Mesendoderm (in vitro differentiated cells): Measurements from ENCODE around the gene MAST4.

Experiments used
- DNase-seq: peaks from one replicate; pipeline ENCODE4 v3.0.0; 2013
- H2AK5ac ChIP-seq: 2 replicates; pipeline ENCODE4 v1.6.1; 2013; ENCODE audit warnings: low read length, inconsistent platforms
- H2BK120ac ChIP-seq: 2 replicates; pipeline ENCODE4 v1.6.1; 2013; ENCODE audit warnings: low read depth, mild to moderate bottlenecking, low read length, moderate library complexity, mixed read lengths
- H2BK15ac ChIP-seq: replicated peaks from 2 replicates; pipeline ENCODE4 v1.6.1; 2013; ENCODE audit warnings: low read depth, mild to moderate bottlenecking, moderate library complexity
- H2BK5ac ChIP-seq: 2 replicates; pipeline ENCODE4 v1.6.1; 2013; ENCODE audit warnings: low read length, inconsistent platforms
- H3K18ac ChIP-seq: 2 replicates; pipeline ENCODE4 v1.6.1; 2013; ENCODE audit warnings: mild to moderate bottlenecking, low read length, mixed read lengths
- H3K23ac ChIP-seq: one replicate; pipeline ENCODE4 v1.6.1; 2013; ENCODE audit warnings: low read length
- H3K27ac ChIP-seq: 2 replicates; pipeline ENCODE4 v1.5.1; 2013; ENCODE audit warnings: low read depth, mild to moderate bottlenecking, inconsistent platforms, low read length, moderate library complexity
- H3K27me3 ChIP-seq: 2 replicates; pipeline ENCODE4 v1.6.1; 2013; ENCODE audit warnings: low read length, control low read depth, mild to moderate bottlenecking, inconsistent platforms; ENCODE audit not compliant: insufficient read depth, poor library complexity
- H3K36me3 ChIP-seq: 2 replicates; pipeline ENCODE4 v1.6.1; 2013; ENCODE audit warnings: low read length, inconsistent platforms; ENCODE audit not compliant: control insufficient read depth, insufficient read depth
- H3K4ac ChIP-seq: one replicate; pipeline ENCODE4 v1.6.1; 2013; ENCODE audit warnings: low read depth, mild to moderate bottlenecking, low read length, moderate library complexity
- H3K4me1 ChIP-seq: 2 replicates; pipeline ENCODE4 v1.6.1; 2013; ENCODE audit warnings: low read depth, low read length, inconsistent platforms; ENCODE audit not compliant: control insufficient read depth
- H3K4me2 ChIP-seq: 2 replicates; pipeline ENCODE4 v1.6.1; 2013; ENCODE audit warnings: low read length
- H3K4me3 ChIP-seq: 2 replicates; pipeline ENCODE4 v1.5.1; 2013; ENCODE audit warnings: mild to moderate bottlenecking, low read length
- H3K56ac ChIP-seq: one replicate; pipeline ENCODE4 v1.6.1; 2013; ENCODE audit warnings: low read length
- H3K79me1 ChIP-seq: 2 replicates; pipeline ENCODE4 v1.6.1; 2013; ENCODE audit warnings: low read length, inconsistent platforms
- H3K79me2 ChIP-seq: 2 replicates; pipeline ENCODE4 v1.6.1; 2013; ENCODE audit warnings: mild to moderate bottlenecking, low read length; ENCODE audit not compliant: control insufficient read depth, insufficient read depth
- H3K9ac ChIP-seq: 2 replicates; pipeline ENCODE4 v1.6.1; 2013; ENCODE audit warnings: low read length, inconsistent platforms
- H4K5ac ChIP-seq: one replicate; pipeline ENCODE4 v1.6.1; 2013; ENCODE audit warnings: low read length
- H4K8ac ChIP-seq: one replicate; pipeline ENCODE4 v1.6.1; 2013; ENCODE audit warnings: low read depth, mild to moderate bottlenecking, control low read depth, low read length, moderate library complexity
- WGBS: extraction: QIAGEN DNeasy Blood & Tissue Kit; methylation state at CpG from one replicate; pipeline ENCODE4 v1.1.7; 2013; ENCODE audit warnings: low lambda C conversion rate, missing lambda C conversion rate; ENCODE audit not compliant: insufficient coverage; ENCODE audit errors: extremely low coverage; 5-methylcytosine and 5-hydroxymethylcytosine counted together

Gene MAST4

GRCh38 chr5:66616520-66617225 is 20.5 kb downstream of the MAST4 start:
- Histone ChIP-seq H2BK5ac (no peak overlapping the region), H2BK15ac (no peak overlapping the region), H3K18ac (peak overlapping the region; percentile 40), H4K8ac (no peak overlapping the region), H3K79me1 (no peaks in the 10 kb centered on the region), H4K5ac (no peak overlapping the region), H2AK5ac (no peak overlapping the region), H3K36me3 (no peaks in the 10 kb centered on the region), H3K23ac (no peak overlapping the region), H3K27ac (no peak overlapping the region), H3K27me3 (no peaks in the 10 kb centered on the region), H3K79me2 (no peaks in the 10 kb centered on the region), H3K9ac (no peak overlapping the region), H3K56ac (no peak overlapping the region), H3K4me3 (no peak overlapping the region), H3K4me1 (no peaks in the 10 kb centered on the region), H2BK120ac (no peak overlapping the region), H3K4me2 (no peak overlapping the region), H3K4ac (no peak overlapping the region)
- no peak for DNase-seq
- WGBS, result no CpG with 5 or more reads among the region's 3 CpGs

GRCh38 chr5:66617226-66617861 is 21.2 kb downstream of the MAST4 start:
- H3K4ac ChIP-seq, result no peak overlapping the region
- DNase-seq, result no peak
- H3K79me1 ChIP-seq, result no peaks in the 10 kb centered on the region
- H3K4me1 ChIP-seq, result no peaks in the 10 kb centered on the region
- no peak overlapping the region for H3K23ac ChIP-seq
- H3K4me2 ChIP-seq, result no peak overlapping the region
- H3K9ac ChIP-seq, result no peak overlapping the region
- H2BK120ac ChIP-seq, result no peak overlapping the region
- WGBS, result no CpG with 5 or more reads among the region's 6 CpGs
- no peak overlapping the region for H3K18ac ChIP-seq
- no peak overlapping the region for H4K8ac ChIP-seq
- H4K5ac ChIP-seq, result no peak overlapping the region
- no peak overlapping the region for H2BK5ac ChIP-seq
- no peaks in the 10 kb centered on the region for H3K27me3 ChIP-seq
- H3K27ac ChIP-seq, result no peak overlapping the region
- H3K36me3 ChIP-seq, result no peaks in the 10 kb centered on the region
- H3K4me3 ChIP-seq, result no peak overlapping the region
- no peak overlapping the region for H3K56ac ChIP-seq
- H2AK5ac ChIP-seq, result no peak overlapping the region
- no peak overlapping the region for H2BK15ac ChIP-seq
- no peaks in the 10 kb centered on the region for H3K79me2 ChIP-seq

GRCh38 chr5:66617991-66618768 is 22.0 kb downstream of the MAST4 start:
- Histone ChIP-seq H4K8ac (no peak overlapping the region), H2AK5ac (no peak overlapping the region), H3K9ac (no peak overlapping the region), H3K36me3 (no peaks in the 10 kb centered on the region), H3K4ac (no peak overlapping the region), H3K27me3 (no peaks in the 10 kb centered on the region), H3K4me1 (no peaks in the 10 kb centered on the region), H4K5ac (no peak overlapping the region), H3K27ac (no peak overlapping the region), H3K79me2 (no peaks in the 10 kb centered on the region), H2BK15ac (no peak overlapping the region), H3K56ac (no peak overlapping the region), H3K23ac (no peak overlapping the region), H3K18ac (no peak overlapping the region), H3K79me1 (no peaks in the 10 kb centered on the region), H3K4me3 (no peak overlapping the region), H2BK120ac (no peak overlapping the region), H3K4me2 (no peak overlapping the region), H2BK5ac (no peak overlapping the region)
- no CpG with 5 or more reads among the region's 13 CpGs for WGBS
- DNase-seq, result no peak

GRCh38 chr5:66620711-66621110 is 24.5 kb downstream of the MAST4 start:
- H3K18ac ChIP-seq, result no peak overlapping the region
- no peaks in the 10 kb centered on the region for H3K79me1 ChIP-seq
- H3K36me3 ChIP-seq, result no peaks in the 10 kb centered on the region
- WGBS, result no CpG with 5 or more reads among the region's 1 CpG
- no peak overlapping the region for H3K56ac ChIP-seq
- no peak overlapping the region for H3K4me2 ChIP-seq
- H2BK5ac ChIP-seq, result no peak overlapping the region
- DNase-seq, result no peak
- no peak overlapping the region for H3K23ac ChIP-seq
- H4K8ac ChIP-seq, result no peak overlapping the region
- no peaks in the 10 kb centered on the region for H3K79me2 ChIP-seq
- no peak overlapping the region for H3K27ac ChIP-seq
- no peak overlapping the region for H4K5ac ChIP-seq
- H2BK120ac ChIP-seq, result no peak overlapping the region
- H2BK15ac ChIP-seq, result no peak overlapping the region
- no peak overlapping the region for H2AK5ac ChIP-seq
- no peak overlapping the region for H3K9ac ChIP-seq
- H3K27me3 ChIP-seq, result no peaks in the 10 kb centered on the region
- H3K4me3 ChIP-seq, result no peak overlapping the region
- H3K4ac ChIP-seq, result no peak overlapping the region
- no peaks in the 10 kb centered on the region for H3K4me1 ChIP-seq

- Histone ChIP-seq H2BK120ac (no peak overlapping the region), H3K18ac (no peak overlapping the region), H3K4me3 (no peak overlapping the region), H4K5ac (no peak overlapping the region), H3K79me1 (no peaks in the 10 kb centered on the region), H3K4ac (no peak overlapping the region), H4K8ac (no peak overlapping the region), H3K79me2 (no peaks in the 10 kb centered on the region), H3K4me1 (no peaks in the 10 kb centered on the region), H3K4me2 (no peak overlapping the region), H2BK5ac (no peak overlapping the region), H3K9ac (no peak overlapping the region), H3K23ac (no peak overlapping the region), H3K27ac (no peak overlapping the region), H2AK5ac (no peak overlapping the region), H3K56ac (no peak overlapping the region), H3K27me3 (no peaks in the 10 kb centered on the region), H3K36me3 (no peaks in the 10 kb centered on the region), H2BK15ac (no peak overlapping the region)
- WGBS, result no CpG with 5 or more reads among the region's 2 CpGs
- peak; percentile 41 for DNase-seq
These were observed 25.0 kb downstream of the MAST4 start for GRCh38 chr5:66621146-66621545.
